HFFc6 (cell line): ENCODE data around the gene SYF2. TPM values are rescaled to one million over a fixed set of nuclear protein-coding genes. Genes with fewer than 3 reads are reported as not detected.
"Not testable (repeated sequence)": the region's sequence is repeated elsewhere in the genome, so short reads cannot be mapped to it uniquely, and the experiment has no call there.

Experiments
- DNase-seq: peaks from one replicate; pipeline ENCODE4 v3.0.0-alpha.2; 2018
- H3K27ac Mint-ChIP-seq: 2 replicates; pipeline ENCODE4 v1.8.0; 2020; ENCODE audit warnings: mild to moderate bottlenecking, mixed read lengths
- H3K27me3 Mint-ChIP-seq: 2 replicates; pipeline ENCODE4 v1.8.0; 2021; ENCODE audit warnings: mild to moderate bottlenecking, moderate library complexity, mixed read lengths; ENCODE audit not compliant: insufficient read depth
- H3K36me3 Mint-ChIP-seq: 2 replicates; pipeline ENCODE4 v1.8.0; 2021; ENCODE audit warnings: low read depth, mixed read lengths
- H3K4me1 Mint-ChIP-seq: 2 replicates; pipeline ENCODE4 v1.8.0; 2020; ENCODE audit warnings: low read depth, mixed read lengths
- H3K4me3 Mint-ChIP-seq: 2 replicates; pipeline ENCODE4 v1.8.0; 2020; ENCODE audit warnings: mild to moderate bottlenecking, moderate library complexity, mixed read lengths
- H3K9me3 Mint-ChIP-seq: 2 replicates; pipeline ENCODE4 v1.8.0; 2020; ENCODE audit warnings: mild to moderate bottlenecking, mixed read lengths
- CTCF ChIP-seq: fragments of 200-600 bp; sonication (generic); IDR thresholded peaks from 2 replicates; pipeline ENCODE4 v1.5.0; 2021; ENCODE audit warnings: antibody characterized with exemption, mild to moderate bottlenecking
- long read RNA-seq: library from polyadenylated mRNA; unstranded; transcript quantifications from one replicate; pipeline ENCODE4 v2.0.0, GENCODE V29; 2019
- total RNA-seq, 6 experiments: library from RNA; stranded (reverse); fragmentation: NEBNext Ultra II Directional; extraction: Animal tissue kit (Norgen Biotek cat#: 25700); gene quantifications; 2 replicates in 1 of 6; 3 replicates in 5 of 6; pipeline ENCODE4 v1.2.3, GENCODE V29; 2021

Gene SYF2
- total RNA-seq: 10 to 100 TPM; 30.7 to 44.1 (median 34.4) TPM
- long read RNA-seq, transcript SYF2-201 (7 exons, 1,345 nt): major isoform, 28 of 40 reads
- long read RNA-seq, partial matches to known transcripts: 11 of 40 reads
- long read RNA-seq, other reads (novel, unspliced or antisense): 0 of 40 reads

GRCh38 chr1:25232027-25232865 lies at the start of gene SYF2:
Gene SYF2 (minus strand): TSS chr1:25232502. CDS start chr1:25232467, 35 bp downstream.
- Mint-ChIP-seq H3K27ac (no peak within 1 kb of the TSS), H3K27me3 (peaks cover 5% of the 10 kb centered on the region), H3K4me1 (peaks cover 30% of the 10 kb centered on the region), H3K4me3 (no peak within 1 kb of the TSS), H3K9me3 (no peaks in the 10 kb centered on the region), H3K36me3 (peaks cover 20% of the 10 kb centered on the region)
- DNase-seq: peak; percentile 84
- TF ChIP-seq CTCF: no peak

GRCh38 chr1:25279693-25280111 lies 47.4 kb upstream of the SYF2 start:
- H3K27ac Mint-ChIP-seq, H3K36me3 Mint-ChIP-seq, H3K4me3 Mint-ChIP-seq, H3K4me1 Mint-ChIP-seq, DNase-seq, H3K9me3 Mint-ChIP-seq: not testable (repeated sequence)
- H3K27me3 Mint-ChIP-seq: peaks cover 12% of the 10 kb centered on the region

- not testable (repeated sequence) for H3K27ac Mint-ChIP-seq, H3K36me3 Mint-ChIP-seq, H3K4me1 Mint-ChIP-seq, DNase-seq, H3K9me3 Mint-ChIP-seq, H3K27me3 Mint-ChIP-seq, H3K4me3 Mint-ChIP-seq
Measured at GRCh38 chr1:25278790-25279189, 46.5 kb upstream of the SYF2 start.

DNA sequence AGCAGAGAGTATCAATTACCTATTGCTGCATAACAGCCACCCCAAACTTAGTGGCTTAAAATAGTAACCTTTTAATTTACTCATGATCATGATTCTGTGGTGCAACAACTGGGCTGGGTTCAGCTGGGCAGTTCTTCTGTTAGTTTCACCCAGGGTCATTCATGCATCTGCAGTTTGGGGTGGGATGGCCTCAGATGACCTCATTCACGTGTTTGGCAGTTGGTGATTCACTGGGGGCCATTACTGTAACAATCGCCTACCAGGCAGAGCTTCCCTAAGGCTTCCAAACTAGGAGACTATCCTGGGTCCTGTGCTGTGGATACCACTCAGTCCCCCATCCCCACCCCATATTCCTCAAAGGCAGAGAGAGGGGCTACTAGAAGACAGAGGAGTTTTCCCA lies 46.1 kb upstream of the SYF2 start:
- not testable (repeated sequence) for DNase-seq, H3K27ac Mint-ChIP-seq, H3K4me1 Mint-ChIP-seq

GRCh38 chr1:25277295-25277694 lies 45.0 kb upstream of the SYF2 start:
- not testable (repeated sequence) for H3K4me1 Mint-ChIP-seq, H3K9me3 Mint-ChIP-seq, H3K27me3 Mint-ChIP-seq, H3K27ac Mint-ChIP-seq, H3K4me3 Mint-ChIP-seq, H3K36me3 Mint-ChIP-seq, DNase-seq

More for the DNA sequence above, 46.1 kb upstream of the SYF2 start:
- not testable (repeated sequence) for H3K36me3 Mint-ChIP-seq, H3K27me3 Mint-ChIP-seq, H3K4me3 Mint-ChIP-seq, H3K9me3 Mint-ChIP-seq

- not testable (repeated sequence) for DNase-seq, H3K4me3 Mint-ChIP-seq, H3K9me3 Mint-ChIP-seq, H3K27ac Mint-ChIP-seq, H3K36me3 Mint-ChIP-seq, H3K4me1 Mint-ChIP-seq, H3K27me3 Mint-ChIP-seq
Measured at GRCh38 chr1:25275648-25276047, 43.3 kb upstream of the SYF2 start.

DNA sequence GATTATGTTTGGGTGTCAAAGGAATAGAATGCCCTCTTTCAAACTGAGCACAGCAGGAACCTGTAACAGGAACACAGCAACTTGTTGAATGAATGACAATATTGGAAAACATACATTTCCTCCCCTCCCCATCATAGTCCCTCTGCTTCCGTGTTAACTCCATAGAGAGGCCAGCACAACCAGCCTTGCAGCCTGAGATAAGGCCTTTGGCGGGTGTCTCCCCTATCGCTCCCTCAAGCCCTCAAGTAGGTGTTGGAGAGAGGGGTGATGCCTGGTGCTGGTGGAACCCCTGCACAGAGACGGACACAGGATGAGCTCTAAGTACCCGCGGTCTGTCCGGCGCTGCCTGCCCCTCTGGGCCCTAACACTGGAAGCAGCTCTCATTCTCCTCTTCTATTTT lies 39.9 kb upstream of the SYF2 start, which contains the start of gene RHD:
TSS of gene RHD (plus strand) at position 272 of the 400 bp plus-strand sequence. CDS start at position 311, 39 bp downstream.
- not testable (repeated sequence) for H3K4me3 Mint-ChIP-seq, H3K9me3 Mint-ChIP-seq, DNase-seq, H3K36me3 Mint-ChIP-seq, H3K27ac Mint-ChIP-seq, H3K4me1 Mint-ChIP-seq
- H3K27me3 Mint-ChIP-seq: peaks cover 11% of the 10 kb centered on the region

DNA sequence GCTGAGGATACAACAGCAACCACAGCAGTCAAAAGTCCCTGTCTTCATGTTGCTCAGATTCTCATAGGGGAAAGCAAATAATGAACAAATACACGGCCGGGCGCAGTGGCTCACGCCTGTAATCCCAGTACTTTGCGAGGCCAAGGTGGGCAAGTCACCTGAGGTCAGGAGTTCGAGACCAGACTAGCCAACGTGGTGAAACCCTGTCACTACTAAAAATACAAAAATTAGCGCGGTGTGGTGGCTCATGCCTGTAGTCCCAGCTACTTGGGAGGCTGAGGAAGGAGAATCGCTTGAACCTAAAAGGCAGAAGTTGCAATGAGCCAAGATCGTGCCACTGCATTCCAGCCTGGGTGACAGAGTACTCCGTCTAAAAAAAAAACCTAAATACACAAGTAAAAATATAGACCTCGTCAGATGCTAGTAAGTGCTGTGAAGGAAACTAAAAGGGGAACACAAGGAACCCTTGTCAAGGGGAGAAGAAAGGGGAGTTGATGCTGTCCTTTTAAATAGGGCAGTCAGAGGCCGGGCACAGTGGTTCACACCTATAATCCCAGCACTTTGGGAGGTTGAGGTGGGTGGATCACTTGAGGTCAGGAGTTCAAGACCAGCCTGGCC lies 36.0 kb upstream of the SYF2 start:
- peak overlapping the region; percentile 42; the same call in 1 of the 2 replicates for H3K27ac Mint-ChIP-seq
- not testable (repeated sequence) for DNase-seq, H3K9me3 Mint-ChIP-seq, H3K4me1 Mint-ChIP-seq, H3K27me3 Mint-ChIP-seq, H3K36me3 Mint-ChIP-seq
- H3K4me3 Mint-ChIP-seq: peak overlapping the region; percentile 77

- H3K4me3 Mint-ChIP-seq: peak overlapping the region; percentile 77
- peak; percentile 67 for DNase-seq
- H3K27ac Mint-ChIP-seq: peak overlapping the region; percentile 42; the same call in 1 of the 2 replicates
Measured at GRCh38 chr1:25267288-25268142, 35.2 kb upstream of the SYF2 start.

GRCh38 chr1:25266554-25267287 lies 34.4 kb upstream of the SYF2 start:
- H3K36me3 Mint-ChIP-seq: peaks cover 16% of the 10 kb centered on the region; the same call in 1 of the 2 replicates
- H3K9me3 Mint-ChIP-seq, H3K27me3 Mint-ChIP-seq, H3K4me1 Mint-ChIP-seq, H3K27ac Mint-ChIP-seq, DNase-seq: not testable (repeated sequence)
- H3K4me3 Mint-ChIP-seq: peak overlapping the region; percentile 91

More at GRCh38 chr1:25267288-25268142, 35.2 kb upstream of the SYF2 start:
- not testable (repeated sequence) for H3K4me1 Mint-ChIP-seq, H3K27me3 Mint-ChIP-seq, H3K9me3 Mint-ChIP-seq
- H3K36me3 Mint-ChIP-seq: peaks cover 11% of the 10 kb centered on the region; the same call in 1 of the 2 replicates

DNA sequence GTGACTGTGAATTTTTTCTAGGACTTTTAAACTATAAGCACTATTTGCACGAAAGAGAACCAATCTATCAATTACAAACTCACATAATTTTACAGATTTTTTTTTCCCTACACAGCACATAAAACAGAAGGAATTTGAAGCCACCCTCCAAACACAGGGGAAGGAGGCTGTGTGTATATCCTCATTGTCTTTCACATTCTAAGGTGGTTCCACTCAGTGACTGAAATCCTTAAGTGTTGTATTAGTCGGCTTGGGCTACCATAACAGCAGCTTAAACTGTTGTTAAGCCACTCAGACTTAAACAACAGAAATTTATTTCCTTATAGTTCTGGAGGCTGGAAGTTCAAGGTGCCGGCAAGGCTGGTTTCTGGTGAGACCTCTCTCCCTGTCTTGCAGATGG lies 28.0 kb upstream of the SYF2 start:
- H3K27ac Mint-ChIP-seq: peak overlapping the region; percentile 74
- H3K4me3 Mint-ChIP-seq, DNase-seq: not testable (repeated sequence)

More for the DNA sequence above, 28.0 kb upstream of the SYF2 start:
- peaks cover 16% of the 10 kb centered on the region; the same call in 1 of the 2 replicates for H3K36me3 Mint-ChIP-seq
- not testable (repeated sequence) for H3K9me3 Mint-ChIP-seq, H3K27me3 Mint-ChIP-seq
- peaks cover 35% of the 10 kb centered on the region for H3K4me1 Mint-ChIP-seq
